Measurements from ENCODE around the gene KCTD17.

- TF ChIP-seq POLR2AphosphoS5 (IDR thresholded peaks at IDR 0.05; ENCODE audit: low read depth, low read length) (no peak), SIN3A (IDR thresholded peaks at IDR 0.05; ENCODE audit: borderline replicate concordance, insufficient read depth, low read length) (no peak), REST (IDR thresholded peaks at IDR 0.05; ENCODE audit: insufficient read depth in 1 of 2, low read depth in 2 of 2, low read length in 2 of 2) (no peak), FOXP2 (optimal IDR thresholded peaks at IDR 0.05; ENCODE audit: borderline replicate concordance, extremely low read depth, extremely low read length, insufficient read depth) (no peak)
These were observed 2.3 kb upstream of the KCTD17 start for GRCh38 chr22:37049224-37049623.

Data from PFSK-1 (cell line).